NT2/D1 (cell line): Measurements from ENCODE around the gene OSBP.
A peak's percentile ranks its signal among the peaks of the same experiment; 100 is the strongest.

ENCODE experiments used
- DNase-seq: peaks from one replicate; pipeline ENCODE4 v3.0.0-alpha.2; 2011; ENCODE audit warnings: low read depth, low spot score
- H3K27me3 ChIP-seq: 2 replicates; pipeline ENCODE4 v1.6.0; 2011; ENCODE audit warnings: mild to moderate bottlenecking; ENCODE audit not compliant: insufficient read length, insufficient read depth
- H3K36me3 ChIP-seq: 2 replicates; pipeline ENCODE4 v1.6.1; 2011; ENCODE audit warnings: mild to moderate bottlenecking, low read length, mixed read lengths; ENCODE audit not compliant: insufficient read depth, insufficient read length
- H3K4me1 ChIP-seq: 2 replicates; pipeline ENCODE4 v1.5.1; 2011; ENCODE audit not compliant: insufficient read depth, insufficient read length
- H3K4me3 ChIP-seq: 2 replicates; pipeline ENCODE4 v1.5.1; 2011; ENCODE audit warnings: low read depth; ENCODE audit not compliant: insufficient read length
- H3K9ac ChIP-seq: 2 replicates; pipeline ENCODE4 v1.6.0; 2011; ENCODE audit warnings: low read depth; ENCODE audit not compliant: insufficient read length
- H3K9me3 ChIP-seq: 2 replicates; pipeline ENCODE4 v1.5.1; 2011; ENCODE audit warnings: mild to moderate bottlenecking, low read length; ENCODE audit not compliant: insufficient read depth
- SUZ12 ChIP-seq: IDR thresholded peaks from 2 replicates; pipeline ENCODE4 v1.6.1; 2011; ENCODE audit not compliant: insufficient read length, insufficient read depth; ENCODE audit errors: extremely low read depth
- YY1 ChIP-seq: IDR thresholded peaks from 2 replicates; pipeline ENCODE4 v1.6.1; 2011; ENCODE audit not compliant: insufficient read length, insufficient read depth
- ZNF274 ChIP-seq: IDR thresholded peaks from 2 replicates; pipeline ENCODE4 v1.6.1; 2011; ENCODE audit warnings: mild to moderate bottlenecking, low read depth, low read length

OSBP gene

DNA sequence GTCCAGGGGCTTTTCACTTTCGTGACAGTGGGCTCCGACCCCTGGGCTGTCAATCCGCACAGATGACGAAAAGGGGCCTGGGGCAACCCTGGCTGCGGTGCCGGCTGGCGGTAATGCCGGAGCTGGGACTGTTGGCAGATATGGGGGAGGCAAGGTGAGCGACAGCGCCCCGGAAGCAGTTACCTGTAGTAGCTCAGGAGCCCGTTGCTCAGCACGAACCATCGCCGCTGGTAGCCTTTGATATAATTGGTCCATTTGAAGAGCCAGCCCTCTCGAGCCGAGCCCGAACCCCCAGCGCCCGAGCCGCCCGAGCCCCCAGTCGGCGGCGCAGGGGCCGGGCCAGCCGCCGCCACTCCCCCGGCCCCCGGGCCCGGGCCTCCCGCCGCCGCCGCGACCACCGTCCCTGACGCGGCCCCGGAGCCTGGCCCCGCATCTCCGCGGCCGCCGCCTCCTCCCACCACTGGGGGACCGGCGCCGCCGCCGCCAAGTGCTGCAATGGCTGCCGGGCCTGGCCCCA, 396 bp downstream of the OSBP start:
- DNase-seq, result no peak
- H3K4me1 ChIP-seq, result no peaks in the 10 kb centered on the region
- H3K4me3 ChIP-seq, result peak overlapping the region; percentile 82
- peak overlapping the region; percentile 81 for H3K9ac ChIP-seq
- no peaks in the 10 kb centered on the region for H3K9me3 ChIP-seq
- no peaks in the 10 kb centered on the region for H3K27me3 ChIP-seq
- H3K36me3 ChIP-seq, result peaks cover 18% of the 10 kb centered on the region
- TF ChIP-seq ZNF274 (no peak), YY1 (no peak), SUZ12 (no peak)

DNA sequence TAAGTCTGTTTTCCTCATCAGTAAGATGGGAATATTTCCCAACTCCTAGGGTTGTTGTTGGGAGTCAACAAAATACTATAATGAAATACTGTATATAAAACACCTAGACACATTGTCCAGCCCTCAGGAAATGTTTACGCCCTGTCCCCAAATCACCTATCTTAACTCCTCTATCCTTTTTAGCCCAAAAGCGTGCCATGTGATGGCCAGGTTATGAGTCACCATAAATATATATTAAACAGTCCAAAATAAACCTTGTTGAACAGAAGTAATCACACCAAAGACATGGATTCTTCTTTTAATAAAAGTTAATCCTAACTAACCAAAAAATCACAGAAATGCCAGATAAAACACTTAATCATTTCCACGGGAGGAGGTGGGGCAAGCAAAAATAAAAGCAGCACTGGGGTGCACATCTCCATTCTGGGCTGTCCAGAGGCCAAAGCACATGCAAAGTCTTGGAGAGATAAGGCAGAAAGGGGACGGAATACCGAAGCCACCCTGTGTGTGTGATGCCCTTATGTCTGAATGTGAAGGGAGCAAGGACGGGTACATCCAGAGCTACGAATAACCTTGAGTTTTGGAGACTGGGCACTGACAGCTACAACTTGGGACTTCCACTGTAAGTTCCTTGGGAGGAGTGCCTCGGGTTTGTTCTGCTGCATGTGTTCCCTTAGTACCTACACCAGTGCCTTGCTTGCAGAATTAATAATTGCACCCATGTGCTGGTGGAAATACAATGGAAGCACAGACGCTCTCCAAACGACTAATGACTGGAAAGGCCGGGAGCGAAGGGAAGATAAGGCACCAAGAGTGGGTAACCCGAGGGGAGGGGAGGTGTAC, 1.1 kb downstream of the OSBP start:
- TF ChIP-seq ZNF274, result no peak
- TF ChIP-seq SUZ12, result no peak
- no peak for TF ChIP-seq YY1
- Histone ChIP-seq H3K4me1 (no peaks in the 10 kb centered on the region), H3K27me3 (no peaks in the 10 kb centered on the region), H3K9ac (peak overlapping the region; percentile 81), H3K9me3 (no peaks in the 10 kb centered on the region), H3K36me3 (peaks cover 25% of the 10 kb centered on the region), H3K4me3 (peak overlapping the region; percentile 82)
- DNase-seq, result no peak

DNA sequence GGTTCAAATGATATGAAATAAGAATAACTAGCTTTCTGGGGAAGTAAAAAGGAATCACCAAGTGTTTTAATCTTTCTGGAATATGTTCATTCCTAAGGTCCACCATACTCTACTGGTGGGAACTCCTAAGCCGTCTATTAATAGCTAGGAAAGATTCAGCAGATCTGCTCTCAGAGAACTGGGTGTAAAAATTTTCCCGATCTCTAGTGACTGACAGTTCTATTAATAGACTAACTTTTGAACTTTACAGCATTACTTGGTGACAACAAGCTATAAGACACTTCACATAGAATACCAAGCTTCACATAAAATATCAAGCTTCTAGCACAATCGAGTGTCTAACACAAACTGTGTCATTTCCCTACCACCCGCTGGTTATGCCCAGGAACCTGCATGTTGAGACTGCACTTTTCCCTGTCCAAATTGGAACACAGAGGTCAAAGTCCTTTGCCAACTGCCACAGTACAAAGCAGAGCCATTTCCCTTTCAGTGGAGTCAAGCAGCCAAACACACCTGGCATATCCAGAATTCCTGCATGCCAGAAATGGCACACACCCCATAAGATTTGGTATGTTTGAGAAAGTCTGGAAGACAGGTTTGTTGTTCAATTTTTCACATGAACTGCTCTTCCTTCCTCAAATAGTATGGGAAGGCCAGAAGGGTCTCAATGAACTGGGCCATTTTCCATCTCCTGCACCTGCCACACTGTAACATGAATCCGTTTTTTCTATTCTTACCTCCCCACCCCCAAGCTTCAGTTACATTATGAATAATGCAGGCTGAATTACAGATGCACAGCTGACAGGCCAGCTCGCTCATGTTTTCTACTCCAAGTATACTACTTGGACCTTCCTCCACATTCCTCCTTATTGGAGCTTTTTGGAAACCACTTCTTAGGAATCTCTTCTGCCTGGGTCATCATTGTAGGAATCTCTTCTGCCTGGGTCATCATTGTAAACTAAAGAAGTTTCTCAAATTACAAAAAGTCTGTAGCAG, 3.7 kb downstream of the OSBP start:
- no peak for DNase-seq
- peaks cover 51% of the 10 kb centered on the region for H3K36me3 ChIP-seq
- H3K4me3 ChIP-seq, result no peak overlapping the region
- no peaks in the 10 kb centered on the region for H3K4me1 ChIP-seq
- no peak overlapping the region for H3K9ac ChIP-seq
- H3K27me3 ChIP-seq, result no peaks in the 10 kb centered on the region
- no peak for TF ChIP-seq YY1
- TF ChIP-seq SUZ12, result no peak
- TF ChIP-seq ZNF274, result no peak
- H3K9me3 ChIP-seq, result no peaks in the 10 kb centered on the region

DNA sequence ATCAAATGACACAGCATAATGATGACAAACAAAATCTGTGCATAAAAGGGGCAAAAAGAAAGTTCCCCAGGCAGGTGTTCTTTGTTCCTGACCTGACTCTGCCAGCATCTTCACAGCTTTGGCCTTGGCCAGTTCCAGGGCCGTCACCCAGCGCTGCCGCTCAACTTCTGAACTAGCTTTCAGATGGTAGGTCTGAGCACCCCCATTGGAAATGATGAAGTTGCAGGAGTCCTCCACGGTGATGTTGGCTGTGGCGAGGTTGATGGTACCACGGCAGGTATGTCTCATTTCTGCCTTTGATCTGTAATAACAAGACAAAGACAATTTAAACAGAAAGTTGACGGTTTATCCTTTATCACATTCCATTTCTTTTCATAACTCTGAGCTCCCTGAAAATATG, 5.3 kb downstream of the OSBP start:
- H3K27me3 ChIP-seq, result no peaks in the 10 kb centered on the region
- TF ChIP-seq ZNF274, result no peak
- H3K9me3 ChIP-seq, result no peaks in the 10 kb centered on the region
- peaks cover 67% of the 10 kb centered on the region for H3K36me3 ChIP-seq
- no peak for DNase-seq
- H3K4me3 ChIP-seq, result no peak overlapping the region
- H3K4me1 ChIP-seq, result no peaks in the 10 kb centered on the region
- H3K9ac ChIP-seq, result no peak overlapping the region

DNA sequence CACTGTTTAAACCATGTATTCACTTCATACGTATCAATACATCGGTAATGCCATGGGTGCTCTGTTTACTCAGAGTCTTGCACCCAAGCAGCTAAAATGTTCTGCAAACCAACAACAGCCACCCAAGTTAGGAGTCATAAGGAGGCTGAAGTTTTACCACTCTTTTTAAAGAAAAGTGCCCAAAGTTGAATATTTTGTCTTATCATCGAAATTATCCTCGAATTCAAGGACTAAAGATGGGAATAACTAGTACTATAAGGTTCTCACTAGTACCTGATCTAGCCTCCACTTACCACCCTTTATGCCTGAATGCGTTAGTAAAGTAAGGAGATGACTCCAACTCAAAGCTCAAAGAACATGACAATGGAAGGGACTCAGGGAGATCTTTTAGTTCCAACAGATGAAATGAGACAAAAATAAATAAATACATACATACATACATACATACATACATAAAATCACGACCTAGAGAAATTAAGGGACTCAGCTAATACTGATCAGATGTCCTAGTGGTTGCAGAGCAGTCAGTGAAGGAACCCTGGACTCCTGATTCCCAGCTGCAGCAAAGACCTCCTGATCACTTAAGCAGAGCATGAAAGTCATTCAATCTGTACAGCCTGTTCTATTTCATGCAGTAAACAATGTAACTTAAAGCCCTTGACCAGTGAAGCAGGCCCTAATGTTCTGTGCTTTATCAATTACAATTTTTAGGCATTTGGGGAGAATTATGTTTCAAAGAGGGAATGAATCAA, 7.7 kb downstream of the OSBP start:
- Histone ChIP-seq H3K9ac (no peak overlapping the region), H3K36me3 (peaks cover 82% of the 10 kb centered on the region), H3K9me3 (no peaks in the 10 kb centered on the region), H3K27me3 (no peaks in the 10 kb centered on the region), H3K4me1 (no peaks in the 10 kb centered on the region), H3K4me3 (no peak overlapping the region)
- no peak for DNase-seq
- TF ChIP-seq ZNF274 (no peak), SUZ12 (no peak), YY1 (no peak)

DNA sequence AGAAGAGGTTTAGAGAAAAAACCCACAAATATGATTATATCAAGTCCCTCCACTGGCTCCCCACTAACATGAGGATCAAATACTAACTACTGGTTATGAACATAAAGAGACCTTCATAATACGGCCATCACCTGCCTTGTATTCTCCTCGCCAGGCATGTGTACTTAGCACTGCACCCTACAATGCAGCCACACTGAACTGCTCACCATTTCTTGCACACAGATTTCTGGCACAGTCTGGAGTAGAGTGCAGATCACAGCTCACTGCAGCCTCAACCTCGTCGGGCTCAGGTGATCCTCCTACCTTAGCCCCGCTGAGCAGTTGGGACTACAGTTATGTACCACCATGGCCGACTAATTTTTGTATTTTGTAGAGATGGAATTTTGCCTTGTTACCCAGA, 13.1 kb downstream of the OSBP start:
- Histone ChIP-seq H3K27me3 (no peaks in the 10 kb centered on the region), H3K4me1 (no peaks in the 10 kb centered on the region), H3K9ac (no peak overlapping the region), H3K36me3 (peaks cover 90% of the 10 kb centered on the region), H3K9me3 (no peaks in the 10 kb centered on the region), H3K4me3 (no peak overlapping the region)
- TF ChIP-seq YY1 (no peak), ZNF274 (no peak), SUZ12 (no peak)
- no peak for DNase-seq
